GM21717 (cell line): ENCODE data around the gene KRT15.

Experiments
- ATAC-seq: cut with Tn5 transposase; IDR thresholded peaks from one replicate; pipeline ENCODE4 v1.9.1; 2021; ENCODE audit warnings: mild to moderate bottlenecking, moderate library complexity; ENCODE audit not compliant: unreplicated experiment

The KRT15 gene

DNA sequence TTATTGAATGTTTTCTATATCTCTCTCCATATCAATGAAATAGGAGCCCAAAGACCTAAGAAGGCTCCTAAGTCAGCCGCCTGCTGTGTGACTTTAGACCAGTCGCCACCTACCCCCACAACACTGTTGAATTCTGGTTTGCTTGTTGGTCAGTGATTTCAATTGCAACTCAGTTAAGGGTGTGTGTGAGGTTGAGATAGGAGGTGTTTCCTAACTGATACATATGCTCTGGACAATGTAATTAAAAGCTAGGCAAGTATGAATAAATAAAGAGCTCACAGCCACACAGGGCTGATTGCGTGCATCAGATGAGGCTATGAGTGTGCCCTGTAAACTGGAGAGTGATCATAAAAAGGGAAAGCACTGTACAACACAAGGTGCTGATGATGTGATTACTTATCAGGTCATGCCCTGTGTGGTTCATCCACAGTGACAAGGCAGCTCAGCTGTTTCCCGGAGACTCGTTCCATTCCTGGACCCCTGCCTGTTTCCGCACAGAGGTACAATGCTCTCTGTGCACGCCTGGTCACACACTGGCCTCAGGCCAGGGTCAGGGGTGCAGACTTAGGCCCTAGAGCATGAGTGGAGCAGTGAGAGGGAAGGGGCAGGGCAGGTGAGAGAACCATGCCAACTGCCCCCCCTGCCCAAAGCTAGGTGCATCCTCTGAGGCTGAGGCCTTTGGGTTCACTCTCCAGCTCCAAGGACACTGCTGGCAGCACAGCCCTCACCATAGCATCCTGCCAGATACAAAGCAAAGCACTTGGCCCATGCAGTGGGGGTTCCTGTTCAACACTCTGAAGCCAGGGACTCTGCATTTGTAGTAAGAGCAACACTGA is 34.5 kb downstream of the KRT15 start:
- no peak for ATAC-seq

DNA sequence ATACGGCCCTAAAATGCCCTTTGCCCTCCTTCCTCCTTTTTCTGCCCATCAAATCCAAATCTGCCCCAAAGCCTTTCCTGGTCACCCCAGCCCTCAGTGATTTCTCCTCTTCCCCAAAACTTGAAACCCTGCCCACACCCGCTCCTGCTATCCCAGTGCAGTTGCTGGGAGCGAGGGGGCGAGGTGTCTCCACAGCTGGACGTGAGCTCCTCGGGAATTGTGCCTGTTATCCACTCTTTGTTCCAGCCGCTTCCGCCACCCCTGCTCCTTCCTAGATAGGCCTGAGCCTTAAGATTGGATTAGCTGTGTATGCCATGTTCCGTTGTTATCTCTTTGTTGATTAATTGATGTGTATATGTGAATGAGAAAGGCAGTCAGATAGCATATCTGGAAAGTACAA is 35.2 kb downstream of the KRT15 start:
- no peak for ATAC-seq

DNA sequence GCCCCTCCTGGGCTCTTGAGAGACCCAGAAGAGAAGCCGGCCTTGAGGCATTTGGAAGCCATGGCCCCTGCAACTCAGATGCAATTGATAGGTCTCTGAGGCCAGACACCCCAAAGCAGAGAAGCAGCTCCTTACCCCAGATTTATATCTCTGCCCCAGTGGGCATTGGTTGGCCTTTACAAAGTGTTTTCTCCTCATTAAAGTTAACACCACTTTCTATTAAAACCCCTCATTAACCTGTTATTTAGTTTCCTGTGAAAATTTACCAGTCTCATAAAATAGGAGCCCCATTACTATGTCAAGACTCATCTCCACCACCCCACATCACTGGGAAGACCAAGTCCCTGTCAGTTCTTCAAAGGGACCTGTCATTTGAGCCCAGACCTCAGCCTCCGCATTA is 37.7 kb downstream of the KRT15 start, which contains the start of gene KRT35:
Gene KRT35, minus strand, starts transcription at position 116 of the 400 bp plus-strand sequence. Its CDS starts 54 bp downstream, at position 62.
- no peak for ATAC-seq

DNA sequence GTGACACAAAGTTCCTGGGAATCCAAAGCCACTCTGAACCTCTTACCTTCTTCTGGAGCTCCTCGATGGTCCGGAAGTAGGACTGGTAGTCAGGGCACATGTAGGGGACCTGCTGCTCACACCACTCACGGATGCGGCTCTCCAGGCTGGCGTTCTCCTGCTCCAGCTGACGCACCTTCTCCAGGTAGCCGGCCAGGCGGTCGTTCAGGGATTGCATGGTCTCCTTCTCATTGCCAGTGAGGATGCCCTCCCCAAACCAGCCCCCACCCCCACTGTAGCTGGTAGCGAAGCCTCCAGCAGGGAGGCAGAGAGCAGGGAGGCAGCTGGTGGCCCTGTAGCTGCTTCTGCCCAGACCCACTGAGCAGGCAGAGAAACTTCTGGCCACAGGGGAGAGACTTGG is 38.1 kb downstream of the KRT15 start:
- ATAC-seq: no peak

DNA sequence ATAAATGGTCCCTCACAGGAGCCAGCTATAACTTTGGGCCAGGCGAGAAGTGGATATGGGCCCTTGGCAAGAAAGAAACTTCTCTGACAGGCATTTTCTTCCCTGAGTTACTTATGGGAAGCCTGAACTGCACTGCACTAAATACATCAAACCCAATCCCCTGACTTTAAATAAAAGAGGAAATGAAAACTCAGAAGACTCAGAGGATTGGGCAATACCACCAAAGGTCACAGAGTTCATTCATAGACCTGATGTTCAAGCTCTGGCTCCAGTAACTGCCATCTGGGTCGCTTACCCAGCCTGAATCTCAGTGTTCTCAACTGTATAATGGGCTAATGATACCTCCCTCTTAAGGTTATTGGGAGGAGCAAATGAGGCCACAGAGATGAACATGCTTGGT is 38.6 kb downstream of the KRT15 start:
- ATAC-seq: no peak

DNA sequence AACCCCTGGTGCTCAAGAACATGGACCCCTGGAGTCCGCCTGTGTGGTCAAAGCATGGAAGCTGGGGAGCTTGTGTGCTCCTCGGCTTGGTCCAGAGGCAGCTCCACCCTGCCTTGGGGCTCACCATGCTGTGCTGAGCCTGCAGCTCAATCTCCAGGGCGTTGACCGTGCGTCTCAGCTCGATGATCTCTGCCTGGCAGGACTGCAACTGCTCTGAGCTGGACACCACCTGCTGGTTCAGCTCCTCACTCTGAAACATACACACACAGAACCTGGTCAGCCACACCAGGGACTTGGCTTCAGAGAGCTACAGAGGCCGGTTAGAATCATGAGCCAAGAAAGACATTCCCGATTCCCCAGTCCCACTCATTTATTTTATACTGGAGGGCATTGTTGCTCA is 40.5 kb downstream of the KRT15 start:
- no peak for ATAC-seq

DNA sequence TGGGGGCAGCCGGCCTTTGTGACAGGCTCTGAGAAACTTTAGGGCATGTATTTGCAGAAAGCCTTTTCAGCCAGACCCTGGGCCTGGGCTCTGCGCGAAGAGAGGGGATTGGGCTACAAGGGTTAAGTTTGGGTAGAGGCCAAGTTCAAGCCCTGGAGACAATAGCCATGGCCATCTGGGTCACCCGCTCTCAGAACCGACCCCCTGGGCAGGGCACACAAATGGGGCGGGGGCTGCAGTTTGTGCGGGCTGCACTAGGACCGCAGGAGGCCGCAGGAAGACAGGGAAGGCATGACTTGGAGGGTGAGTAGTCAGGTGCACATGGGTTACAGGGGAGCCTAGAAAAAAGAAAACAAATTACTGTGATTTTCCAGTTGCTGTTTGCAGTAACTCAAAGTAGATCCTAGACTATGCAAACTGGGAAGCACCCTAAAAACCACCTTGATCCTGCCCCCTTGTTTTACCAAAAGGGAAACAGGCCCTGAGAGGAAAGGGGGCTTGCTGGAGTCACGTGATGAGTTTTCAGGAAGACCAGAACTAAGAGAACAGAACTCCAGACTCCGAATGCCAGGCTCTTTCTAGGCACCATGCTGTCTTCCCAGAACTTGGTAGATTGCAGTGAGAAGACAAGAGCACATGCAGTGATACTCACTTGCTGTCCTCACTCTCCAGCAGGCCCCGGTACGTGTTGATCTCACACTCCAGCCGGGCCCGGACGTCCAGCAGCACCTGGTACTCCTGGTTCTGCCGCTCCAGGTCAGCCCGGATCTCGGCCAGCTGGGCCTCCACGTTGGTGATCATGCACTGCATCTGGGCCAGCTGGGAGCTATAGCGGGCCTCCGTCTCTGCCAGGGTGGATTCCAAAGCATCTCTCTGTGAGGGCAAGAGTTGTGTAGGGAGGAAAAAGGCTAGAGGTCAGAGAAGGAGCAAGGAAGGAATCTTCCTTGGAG is 41.5 kb downstream of the KRT15 start:
- ATAC-seq: no peak

DNA sequence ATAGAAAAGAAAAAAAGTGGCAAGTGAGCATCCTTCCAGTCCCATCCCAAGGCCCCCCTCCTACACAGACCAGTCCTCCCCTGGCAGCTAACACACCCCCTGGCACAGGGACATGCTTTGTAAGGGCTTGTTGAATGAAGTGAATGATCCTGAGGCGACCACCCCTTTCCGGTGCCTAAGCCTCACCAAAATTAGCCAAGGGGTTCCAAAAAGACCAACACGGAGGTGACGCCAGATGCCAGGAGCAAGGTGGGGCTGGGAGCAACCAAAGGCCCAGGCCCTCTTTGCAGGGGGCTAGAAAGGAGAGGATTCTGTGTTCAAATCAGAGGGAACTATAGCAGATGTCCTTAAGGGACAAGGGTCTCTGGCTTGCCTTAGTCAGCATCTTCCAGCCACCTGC is 43.3 kb downstream of the KRT15 start:
- no peak for ATAC-seq

DNA sequence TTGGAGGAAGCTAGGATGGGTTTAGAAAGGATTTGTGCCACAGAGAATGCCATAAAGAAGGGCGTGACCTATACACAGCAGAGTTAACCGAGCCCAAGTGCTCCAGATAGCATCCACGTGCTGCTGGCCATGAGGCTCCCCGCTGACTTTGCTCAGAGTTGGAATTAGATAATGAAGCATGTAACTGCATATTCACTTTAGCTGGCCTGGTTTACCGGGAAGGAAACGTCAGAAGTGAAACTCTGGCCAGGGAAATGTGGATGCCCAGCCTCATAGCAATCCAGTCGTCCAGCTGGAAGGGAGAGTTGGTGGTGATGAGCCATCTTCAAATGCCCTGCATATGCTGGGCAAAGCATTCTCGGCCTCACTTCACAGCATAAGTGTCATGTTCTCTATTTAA is 43.8 kb downstream of the KRT15 start:
- no peak for ATAC-seq

DNA sequence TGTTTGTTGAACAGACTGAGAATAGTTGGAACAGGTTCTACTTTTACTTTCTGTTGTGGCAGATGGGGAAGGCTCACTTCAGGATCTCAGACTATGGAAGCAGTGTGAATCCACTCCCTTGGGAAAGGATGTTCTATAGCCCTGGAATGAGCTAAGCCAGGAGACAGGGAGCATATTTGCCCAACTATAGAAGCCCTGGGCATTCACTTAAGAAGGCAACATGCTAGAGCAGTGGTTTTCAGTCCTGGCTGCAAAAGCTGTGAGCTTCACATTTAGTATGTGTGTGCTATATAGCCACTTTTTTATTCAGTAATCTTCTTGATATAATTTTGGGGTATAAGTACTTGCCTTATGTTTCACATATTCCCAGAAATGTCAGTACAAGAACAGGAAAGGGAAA is 50.3 kb downstream of the KRT15 start:
- no peak for ATAC-seq

DNA sequence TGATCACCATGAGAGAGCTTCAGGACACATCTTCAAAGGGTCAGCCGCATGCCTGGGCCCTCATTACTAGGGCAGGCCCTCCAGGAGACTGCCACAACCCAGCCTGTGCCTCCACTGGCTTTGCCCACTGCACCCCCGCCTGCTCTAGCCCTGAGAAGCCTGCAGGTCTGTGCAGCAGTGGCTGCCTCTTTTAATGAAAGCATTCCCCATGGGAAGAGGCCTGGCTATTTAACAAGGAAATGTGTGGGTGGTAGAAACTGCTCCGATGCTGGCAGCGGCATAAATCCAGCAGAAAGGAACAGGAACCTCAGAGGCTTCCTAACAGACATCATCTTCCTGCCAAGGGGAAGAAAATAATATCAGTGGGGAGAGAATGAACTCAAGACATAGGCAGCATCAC is 51.1 kb downstream of the KRT15 start:
- ATAC-seq: no peak

DNA sequence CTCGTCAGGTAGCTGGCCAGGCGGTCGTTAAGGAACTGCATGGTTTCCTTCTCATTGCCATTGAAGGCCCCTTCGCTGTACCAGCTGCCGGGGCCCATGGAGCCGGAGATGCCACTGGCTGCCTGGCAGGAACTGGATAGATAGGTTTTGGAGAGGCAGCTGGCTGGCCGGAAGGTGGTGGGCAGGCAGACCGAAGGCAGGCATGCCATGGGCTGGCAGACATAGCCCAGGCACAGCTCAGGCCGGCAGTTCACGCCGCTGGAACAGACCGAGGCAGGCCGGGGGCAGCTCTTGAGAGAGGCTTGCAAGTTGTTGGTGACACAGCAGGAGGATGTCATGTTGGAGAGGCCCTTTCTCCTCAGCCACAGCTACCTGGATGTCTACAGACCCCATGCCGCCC is 51.7 kb downstream of the KRT15 start, which contains the start of gene KRT32:
Gene KRT32, minus strand, starts transcription at position 399 of the 400 bp plus-strand sequence. Its CDS starts 61 bp downstream, at position 338.
- ATAC-seq: no peak

DNA sequence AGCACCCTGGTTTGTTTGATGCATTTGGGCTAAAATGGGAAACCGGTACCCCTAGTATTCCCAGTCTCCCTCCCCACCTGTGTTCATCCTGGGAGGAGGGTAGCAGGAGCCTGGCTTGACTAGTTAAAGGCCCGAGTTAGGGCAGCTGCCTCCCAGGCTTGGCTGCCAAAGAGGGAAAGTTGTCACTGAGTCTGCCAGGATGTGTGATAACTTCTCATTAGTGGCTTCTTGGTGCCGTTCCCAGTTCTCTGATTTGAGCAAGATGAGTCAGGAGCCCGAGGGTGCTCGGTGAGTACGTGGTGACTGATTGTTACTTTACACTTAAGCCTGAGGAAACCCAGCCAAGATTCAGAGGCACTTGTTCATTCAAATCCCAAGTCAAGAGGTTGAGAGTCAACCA is 54.0 kb downstream of the KRT15 start:
- ATAC-seq: no peak

DNA sequence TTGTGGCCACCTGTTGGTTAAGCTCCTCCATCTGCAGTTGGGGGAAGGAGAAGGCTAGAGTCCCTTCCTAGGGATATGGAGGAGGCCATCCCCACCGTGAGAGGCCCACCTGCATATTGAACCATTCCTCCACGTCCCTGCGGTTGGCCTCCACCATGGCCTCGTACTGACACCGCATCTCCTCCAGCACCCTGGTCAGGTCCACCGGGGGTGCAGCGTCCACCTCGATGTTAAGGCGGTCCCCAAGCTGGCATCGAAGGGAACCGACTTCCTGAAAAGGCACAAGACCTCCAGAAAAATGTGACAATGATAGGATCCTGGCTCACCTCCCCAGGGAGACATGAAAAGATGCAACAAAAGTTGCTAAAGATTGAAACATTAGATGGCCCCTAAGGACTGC is 54.5 kb downstream of the KRT15 start:
- ATAC-seq: no peak

DNA sequence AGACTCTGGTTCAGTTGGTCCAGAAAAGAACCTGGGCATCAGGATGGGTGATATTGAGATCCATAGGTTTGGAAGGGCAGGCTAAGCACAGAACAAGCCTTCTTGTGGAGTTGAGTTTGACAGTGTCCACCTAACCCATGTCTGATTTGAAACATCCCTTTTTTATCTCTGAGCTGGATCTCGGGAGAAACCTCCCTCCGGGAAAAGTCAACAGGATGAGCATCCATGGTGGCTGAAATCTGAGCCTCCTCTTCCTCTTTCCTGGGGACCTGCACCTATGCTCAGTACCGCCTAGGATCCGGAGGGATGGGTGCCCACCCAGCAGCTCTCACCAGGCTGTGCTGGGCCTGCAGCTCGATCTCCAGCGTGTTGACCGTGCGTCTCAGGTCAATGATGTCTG is 54.9 kb downstream of the KRT15 start:
- no peak for ATAC-seq
